ENCODE results near the gene YTHDF1. TPM values are rescaled to one million over a fixed set of nuclear protein-coding genes. Genes with fewer than 3 reads are reported as not detected.

YTHDF1 gene
- polyA plus RNA-seq, 2 of the 4 experiments (the other 2 are of a cell fraction), result 31.8 to 37.9 TPM

DNA sequence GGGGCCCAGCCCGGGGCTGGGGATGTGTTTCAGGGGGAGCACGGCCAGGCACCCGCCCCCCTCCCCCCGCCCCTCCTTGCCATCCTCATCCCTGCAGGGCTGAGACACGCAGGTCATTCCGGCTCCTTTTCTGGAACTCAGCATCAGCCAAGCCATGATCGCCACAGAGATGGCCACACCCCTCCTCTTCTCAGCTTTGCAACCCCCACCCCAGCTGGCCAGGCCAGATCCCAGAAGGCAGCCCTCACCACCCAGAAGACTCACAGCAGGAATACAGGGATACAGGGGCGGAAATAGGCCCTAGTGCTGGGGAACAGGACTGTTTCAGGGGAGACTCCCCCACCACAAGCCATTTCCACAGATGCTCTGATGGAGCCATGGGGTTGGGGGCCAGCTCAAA is 33.5 kb downstream of the YTHDF1 start:
- no peak for ATAC-seq
- H3K4me2 ChIP-seq, result no peak overlapping the region
- ChIA-PET CTCF (interaction anchor here (0.6 to 5.7 kb wide), 20 partner anchors 13 to 229 kb away, joined by 3 to 53 read pairs (median 6); partner anchors contain the start of gene YTHDF1), POLR2A (no interaction called here)
- 40% methylated on average over 4 of the region's 8 CpGs for WGBS (ENCODE audit: missing lambda C conversion rate)
- peaks cover 30% of the 10 kb centered on the region for H3K4me1 ChIP-seq
- TF ChIP-seq, protein P1, sequence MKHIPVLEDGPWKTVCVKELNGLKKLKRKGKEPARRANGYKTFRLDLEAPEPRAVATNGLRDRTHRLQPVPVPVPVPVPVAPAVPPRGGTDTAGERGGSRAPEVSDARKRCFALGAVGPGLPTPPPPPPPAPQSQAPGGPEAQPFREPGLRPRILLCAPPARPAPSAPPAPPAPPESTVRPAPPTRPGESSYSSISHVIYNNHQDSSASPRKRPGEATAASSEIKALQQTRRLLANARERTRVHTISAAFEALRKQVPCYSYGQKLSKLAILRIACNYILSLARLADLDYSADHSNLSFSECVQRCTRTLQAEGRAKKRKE (CRISPR knock-in tag; IDR thresholded peaks at IDR 0.05; ENCODE audit: low read depth), result no peak
- no peak for TF ChIP-seq HOXB13 (CRISPR knock-in tag; IDR thresholded peaks at IDR 0.05; ENCODE audit: low read depth)
- no peak for TF ChIP-seq NFE2L2 (conservative IDR thresholded peaks at IDR 0.05; ENCODE audit: low read length)
- no peak for TF ChIP-seq ZNF302 (CRISPR knock-in tag; IDR thresholded peaks at IDR 0.05)
- no peak for TF ChIP-seq REST (IDR thresholded peaks at IDR 0.05)
- TF ChIP-seq CHD4 (IDR thresholded peaks at IDR 0.05; ENCODE audit: borderline replicate concordance), result no peak
- TF ChIP-seq EHMT2 (IDR thresholded peaks at IDR 0.05; ENCODE audit: low read depth), result no peak
- no peaks in the 10 kb centered on the region for H3K9me3 ChIP-seq
- no peak for DNase-seq (ENCODE audit: low read depth in 1 of 2, low spot score in 1 of 2)
- H3K4me3 ChIP-seq, result no peak overlapping the region
- no peak overlapping the region for H3K27ac ChIP-seq
- FAIRE-seq, result no peak

- POLR2A ChIA-PET, result no interaction called here
- Histone ChIP-seq H3K9me3 (no peaks in the 10 kb centered on the region), H3K4me1 (peaks cover 35% of the 10 kb centered on the region), H3K27ac (no peak overlapping the region), H3K4me2 (no peak overlapping the region), H3K4me3 (no peak overlapping the region)
- DNase-seq (ENCODE audit: low read depth in 1 of 2, low spot score in 1 of 2) (no peak), FAIRE-seq (no peak), ATAC-seq (no peak)
- 76% methylated on average over 2 of the region's 4 CpGs for WGBS (ENCODE audit: missing lambda C conversion rate)
- TF ChIP-seq EP300 (IDR thresholded peaks at IDR 0.05) (no peak), HOXA7 (CRISPR knock-in tag; IDR thresholded peaks at IDR 0.05) (no peak), CEBPB (IDR thresholded peaks at IDR 0.05) (no peak), ESRRA (IDR thresholded peaks at IDR 0.05; ENCODE audit: borderline replicate concordance, low read length) (no peak), ZNF302 (CRISPR knock-in tag; IDR thresholded peaks at IDR 0.05) (no peak), RAD21 (conservative IDR thresholded peaks at IDR 0.05 in 1 of 2, IDR thresholded peaks at IDR 0.05 in 1 of 2) (no peak), NR3C1 (IDR thresholded peaks at IDR 0.05) (no peak), PHF8 (IDR thresholded peaks at IDR 0.05; ENCODE audit: borderline replicate concordance, low read depth) (no peak), ZFP36 (IDR thresholded peaks at IDR 0.05; ENCODE audit: borderline replicate concordance, partially characterized antibody) (no peak), HDAC2 (IDR thresholded peaks at IDR 0.05) (no peak), GATA3 (IDR thresholded peaks at IDR 0.05; ENCODE audit: borderline replicate concordance) (no peak), JUNB (IDR thresholded peaks at IDR 0.05) (no peak), SMC3 (IDR thresholded peaks at IDR 0.05) (no peak), CHD2 (IDR thresholded peaks at IDR 0.05; ENCODE audit: low read length, partially characterized antibody) (no peak), MAZ (IDR thresholded peaks at IDR 0.05; ENCODE audit: borderline replicate concordance, low read depth, low read length) (no peak), REST (IDR thresholded peaks at IDR 0.05) (no peak)
- TF ChIP-seq, protein P2, sequence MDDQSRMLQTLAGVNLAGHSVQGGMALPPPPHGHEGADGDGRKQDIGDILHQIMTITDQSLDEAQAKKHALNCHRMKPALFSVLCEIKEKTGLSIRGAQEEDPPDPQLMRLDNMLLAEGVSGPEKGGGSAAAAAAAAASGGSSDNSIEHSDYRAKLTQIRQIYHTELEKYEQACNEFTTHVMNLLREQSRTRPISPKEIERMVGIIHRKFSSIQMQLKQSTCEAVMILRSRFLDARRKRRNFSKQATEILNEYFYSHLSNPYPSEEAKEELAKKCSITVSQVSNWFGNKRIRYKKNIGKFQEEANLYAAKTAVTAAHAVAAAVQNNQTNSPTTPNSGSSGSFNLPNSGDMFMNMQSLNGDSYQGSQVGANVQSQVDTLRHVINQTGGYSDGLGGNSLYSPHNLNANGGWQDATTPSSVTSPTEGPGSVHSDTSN (IDR thresholded peaks at IDR 0.05), result no peak
- TF ChIP-seq, protein P1 (CRISPR knock-in tag; IDR thresholded peaks at IDR 0.05; ENCODE audit: low read depth), result no peak
- CTCF ChIA-PET, result interaction anchor here (0.7 to 5.7 kb wide), 18 partner anchors 10 to 209 kb away, joined by 3 to 53 read pairs (median 6); partner anchors contain the start of gene YTHDF1
These were observed 34.7 kb downstream of the YTHDF1 start for GRCh38 chr20:63181226-63181625.
